GM12878 (cell line): ENCODE data around the gene ATP6V0A1. TPM values are rescaled to one million over a fixed set of nuclear protein-coding genes. Genes with fewer than 3 reads are reported as not detected.
"Not testable (repeated sequence)": the region's sequence is repeated elsewhere in the genome, so short reads cannot be mapped to it uniquely, and the experiment has no call there.

Experiments used
- ATAC-seq: fragments of 200-7000 bp; cut with Tn5 transposase; 3 replicates; pipeline ENCODE4 v1.9.1; 2020; ENCODE audit warnings: mild to moderate bottlenecking, moderate library complexity
- BruUV-seq: library from RNA; stranded (reverse); fragments of 400-500 nt; replicated peaks from 2 replicates; lab custom pipeline; 2021; lab: Mats Ljungman, UMichigan
- CTCF ChIA-PET: fragments of 300-600 bp; sonication (Branson Sonifier 250); formaldehyde crosslinking; extraction: SDS; loops from one replicate; lab custom pipeline; 2021; ENCODE audit warnings: inconsistent platforms; lab: Yijun Ruan, JAX
- POLR2A ChIA-PET: fragments of 350-600 bp; formaldehyde crosslinking; extraction: SDS; loops from one replicate; lab custom pipeline; 2021; ENCODE audit warnings: inconsistent platforms; lab: Charles Lee
- RAD21 ChIA-PET: fragments of 300-600 bp; sonication (Branson Sonifier 250); formaldehyde crosslinking; loops from one replicate; lab custom pipeline; 2023; ENCODE audit warnings: antibody characterized with exemption; ENCODE audit not compliant: unreplicated experiment; lab: Charles Lee
- SMC1A ChIA-PET: fragments of 300-600 bp; sonication (Branson Sonifier 250); formaldehyde crosslinking; loops from one replicate; lab custom pipeline; 2023; ENCODE audit not compliant: unreplicated experiment, uncharacterized antibody; lab: Charles Lee
- DNase-seq: peaks from one replicate; pipeline ENCODE4 v3.0.0-alpha.2; 2011; ENCODE audit warnings: low read depth, low spot score
- FAIRE-seq: peaks from 3 replicates; lab custom pipeline; 2011; peaks lifted over from hg19 to GRCh38; lab: Jason Lieb, UNC
- H2AFZ ChIP-seq: 2 replicates; pipeline ENCODE4 v1.6.0; 2011; ENCODE audit warnings: low read depth, low read length, control low read depth; ENCODE audit not compliant: control insufficient read depth
- H3K27ac ChIP-seq: 2 replicates; pipeline ENCODE4 v1.5.1; 2011; ENCODE audit warnings: control low read depth; ENCODE audit not compliant: control insufficient read depth, insufficient read depth
- H3K27me3 ChIP-seq, 2 experiments: replicated peaks in 1 of 2; 2 replicates each; pipeline versions ENCODE4 v1.6.0 to v1.6.1; 2011; ENCODE audit warnings: low read length in 1 of 2; ENCODE audit not compliant: control insufficient read depth in 2 of 2, insufficient read depth in 2 of 2
- H3K36me3 ChIP-seq, 2 experiments: 2 replicates each; pipeline ENCODE4 v1.5.1; 2011; ENCODE audit warnings: low read length in 1 of 2; ENCODE audit not compliant: control insufficient read depth in 2 of 2, insufficient read depth in 2 of 2
- H3K4me1 ChIP-seq: 2 replicates; pipeline ENCODE4 v1.6.1; 2011; ENCODE audit warnings: mild to moderate bottlenecking, low read length, moderate library complexity, mixed read lengths; ENCODE audit not compliant: control insufficient read depth, insufficient read depth
- H3K4me2 ChIP-seq: 2 replicates; pipeline ENCODE4 v1.6.0; 2011; ENCODE audit warnings: control low read depth; ENCODE audit not compliant: control insufficient read depth, insufficient read depth
- H3K4me3 ChIP-seq: fragments of 200-600 bp; sonication (generic); 2 replicates; pipeline ENCODE4 v1.5.1; 2016
- H3K79me2 ChIP-seq: 2 replicates; pipeline ENCODE4 v1.6.0; 2011; ENCODE audit warnings: low read length; ENCODE audit not compliant: control insufficient read depth, insufficient read depth
- H3K9ac ChIP-seq: 2 replicates; pipeline ENCODE4 v1.8.0; 2011; ENCODE audit warnings: low read length, control low read depth, mixed read lengths; ENCODE audit not compliant: control insufficient read depth, insufficient read depth
- H3K9me3 ChIP-seq: replicated peaks from 3 replicates; pipeline ENCODE4 v1.5.1; 2011; ENCODE audit warnings: mild to moderate bottlenecking, low read length; ENCODE audit not compliant: control insufficient read depth, insufficient read depth
- H4K20me1 ChIP-seq: 2 replicates; pipeline ENCODE4 v1.6.0; 2011; ENCODE audit not compliant: control insufficient read depth, insufficient read depth
- WGBS: methylation state at CpG from one replicate; pipeline ENCODE4 v1.1.6; 2016; ENCODE audit warnings: low lambda C conversion rate; ENCODE audit not compliant: insufficient replicate concordance, insufficient coverage; ENCODE audit errors: missing lambda C conversion rate; 5-methylcytosine and 5-hydroxymethylcytosine counted together
- in situ Hi-C: fragments of 300-500 bp; cut with MboI; formaldehyde crosslinking; loops from 9 replicates; pipeline ENCODE4 v1.14.3; 2018; ENCODE audit warnings: mixed read lengths
- intact Hi-C: fragments of 100-400 bp; cut with micrococcal nuclease; formaldehyde crosslinking; loops from one replicate; pipeline ENCODE4 v1.14.2; 2022; ENCODE audit not compliant: unreplicated experiment
- polyA plus RNA-seq, 11 experiments: library from polyadenylated mRNA; depleted of rRNA in 4 of 11; unstranded in 6 of 11; stranded (reverse) in 5 of 11; fragments of >200 nt; fragmentation: Nextera tagmentation in 4 of 11; fragmentation: Illumina TruSeq in 1 of 11; extraction: Ambion mirVana in 4 of 11; extraction: Trizol in 1 of 11; gene quantifications; 1 replicate in 1 of 11; 2 replicates in 10 of 11; pipeline versions ENCODE4 v1.2.1 to v1.2.3, GENCODE V29; 2011 to 2016; ENCODE audit warnings: inconsistent platforms in 2 of 11, missing spikeins in 2 of 11, low read depth in 1 of 11
- total RNA-seq, 4 experiments: library from RNA; depleted of rRNA in 3 of 4; stranded (reverse); fragments of >200 nt in 3 of 4; fragmentation: Illumina TruSeq in 1 of 4; extraction: Trizol in 1 of 4; gene quantifications; 2 replicates each; pipeline versions ENCODE4 v1.2.1 to v1.2.3, GENCODE V29; 2013 to 2021
- TF ChIP-seq, protein P1 (sequence below): fragments of 450-650 bp; formaldehyde crosslinking; IDR thresholded peaks from 2 replicates; pipeline ENCODE4 v1.4.0; 2022; ENCODE audit warnings: mild to moderate bottlenecking, moderate library complexity

Gene ATP6V0A1
- total and polyA plus RNA-seq, 10 of the 15 experiments (the other 5 are each of a cell fraction or from before 2014, with no cell fraction given) = 3.0 to 76.6 (median 30.9) TPM

- Histone ChIP-seq H3K36me3 (peaks cover 4 to 30% of the 10 kb centered on the region in 2 experiments), H3K4me3 (no peak overlapping the region), H3K27ac (no peak overlapping the region), H3K4me2 (no peak overlapping the region), H3K9me3 (no peaks in the 10 kb centered on the region; the same call in 2 of the 3 replicates), H3K79me2 (no peaks in the 10 kb centered on the region), H3K4me1 (peaks cover 11% of the 10 kb centered on the region; the same call in 1 of the 2 replicates), H4K20me1 (no peaks in the 10 kb centered on the region), H3K27me3 (no peaks in the 10 kb centered on the region)
- ChIA-PET POLR2A (interaction anchor here (0.5 kb wide), 1 partner anchor 130 kb away, joined by 5 read pairs; no protein-coding TSS in a partner anchor), RAD21 (interaction anchor here (1.4 kb wide), 1 partner anchor 17 kb away, joined by 3 read pairs; no protein-coding TSS in a partner anchor), CTCF (interaction anchor here (0.6 kb wide), 1 partner anchor 32 kb away, joined by 3 read pairs; no protein-coding TSS in a partner anchor), SMC1A (interaction anchor here (1.0 to 2.4 kb wide), 3 partner anchors 9 to 39 kb away, joined by 3 to 8 read pairs (median 4); no protein-coding TSS in a partner anchor)
- 96% methylated on average over 3 of the region's 3 CpGs for WGBS
- in situ Hi-C loops (no loop called here), intact Hi-C loops (no loop called here)
- no peak for DNase-seq
- no peak for FAIRE-seq
- no TSS peak for BruUV-seq
- ATAC-seq = no peak
- TF ChIP-seq, protein P1, sequence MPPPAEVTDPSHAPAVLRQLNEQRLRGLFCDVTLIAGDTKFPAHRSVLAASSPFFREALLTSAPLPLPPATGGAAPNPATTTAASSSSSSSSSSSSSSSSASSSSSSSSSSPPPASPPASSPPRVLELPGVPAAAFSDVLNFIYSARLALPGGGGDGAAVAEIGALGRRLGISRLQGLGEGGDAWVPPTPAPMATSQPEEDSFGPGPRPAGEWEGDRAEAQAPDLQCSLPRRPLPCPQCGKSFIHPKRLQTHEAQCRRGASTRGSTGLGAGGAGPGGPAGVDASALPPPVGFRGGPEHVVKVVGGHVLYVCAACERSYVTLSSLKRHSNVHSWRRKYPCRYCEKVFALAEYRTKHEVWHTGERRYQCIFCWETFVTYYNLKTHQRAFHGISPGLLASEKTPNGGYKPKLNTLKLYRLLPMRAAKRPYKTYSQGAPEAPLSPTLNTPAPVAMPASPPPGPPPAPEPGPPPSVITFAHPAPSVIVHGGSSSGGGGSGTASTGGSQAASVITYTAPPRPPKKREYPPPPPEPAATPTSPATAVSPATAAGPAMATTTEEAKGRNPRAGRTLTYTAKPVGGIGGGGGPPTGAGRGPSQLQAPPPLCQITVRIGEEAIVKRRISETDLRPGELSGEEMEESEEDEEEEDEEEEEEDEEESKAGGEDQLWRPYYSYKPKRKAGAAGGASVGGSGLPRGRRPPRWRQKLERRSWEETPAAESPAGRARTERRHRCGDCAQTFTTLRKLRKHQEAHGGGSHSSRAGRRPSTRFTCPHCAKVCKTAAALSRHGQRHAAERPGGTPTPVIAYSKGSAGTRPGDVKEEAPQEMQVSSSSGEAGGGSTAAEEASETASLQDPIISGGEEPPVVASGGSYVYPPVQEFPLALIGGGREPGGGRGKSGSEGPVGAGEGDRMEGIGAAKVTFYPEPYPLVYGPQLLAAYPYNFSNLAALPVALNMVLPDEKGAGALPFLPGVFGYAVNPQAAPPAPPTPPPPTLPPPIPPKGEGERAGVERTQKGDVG (CRISPR knock-in tag) = no peak
- TF ChIP-seq, all 136 proteins: peak for 0
- Histone ChIP-seq H3K9ac (no peak overlapping the region), H2AFZ (no peak overlapping the region)
Observed at GRCh38 chr17:42477173-42477572, 18.5 kb downstream of the ATP6V0A1 start.

DNA sequence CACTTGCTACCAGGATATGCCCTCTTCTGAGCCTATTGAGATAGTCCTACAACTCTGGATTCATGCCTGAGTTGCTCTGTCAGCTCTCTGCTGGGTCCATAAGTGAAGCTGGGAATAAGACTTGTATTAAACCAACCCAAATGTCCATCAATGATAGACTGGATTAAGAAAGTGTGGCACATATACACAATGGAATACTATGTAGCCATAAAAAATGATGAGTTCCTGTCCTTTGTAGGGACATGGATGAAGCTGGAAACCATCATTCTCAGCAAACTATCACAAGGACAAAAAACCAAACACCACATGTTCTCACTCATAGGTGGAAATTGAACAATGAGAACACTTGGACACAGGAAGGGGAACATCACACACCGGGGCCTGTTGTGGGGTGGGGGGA is 19.1 kb downstream of the ATP6V0A1 start:
- H3K4me2 ChIP-seq, H3K9me3 ChIP-seq, H3K79me2 ChIP-seq, ATAC-seq, H3K27ac ChIP-seq, H3K9ac ChIP-seq, in situ Hi-C loops, H3K27me3 ChIP-seq, FAIRE-seq, BruUV-seq, H4K20me1 ChIP-seq, CTCF ChIA-PET, intact Hi-C loops, H2AFZ ChIP-seq, RAD21 ChIA-PET, POLR2A ChIA-PET, DNase-seq, SMC1A ChIA-PET, H3K4me3 ChIP-seq: not testable (repeated sequence)
- H3K4me1 ChIP-seq = peaks cover 11% of the 10 kb centered on the region; the same call in 1 of the 2 replicates
- peaks cover 4 to 30% of the 10 kb centered on the region in 2 experiments for H3K36me3 ChIP-seq
- WGBS = no CpG with 5 or more reads among the region's 1 CpG
